HepG2 (cell line): Measurements from ENCODE around the gene TNFRSF1B. TPM values are rescaled to one million over a fixed set of nuclear protein-coding genes. Genes with fewer than 3 reads are reported as not detected.

Source experiments
- ATAC-seq: fragments of 200-7000 bp; cut with Tn5 transposase; 3 replicates; pipeline ENCODE4 v1.9.1; 2020; ENCODE audit warnings: mild to moderate bottlenecking, moderate library complexity
- BruUV-seq: library from RNA; stranded (reverse); fragments of 400-500 nt; replicated peaks from 2 replicates; lab custom pipeline; 2021; lab: Mats Ljungman, UMichigan
- CTCF ChIA-PET: fragments of 300-600 bp; formaldehyde crosslinking; extraction: SDS; loops from one replicate; lab custom pipeline; 2021; ENCODE audit warnings: low total read pairs, inconsistent platforms, low intra/inter-chr PET ratio; lab: Yijun Ruan, JAX
- POLR2A ChIA-PET: fragments of 350-600 bp; sonication (Branson Sonifier 250); formaldehyde crosslinking; loops from one replicate; lab custom pipeline; 2020; ENCODE audit warnings: antibody characterized with exemption, inconsistent platforms; lab: Yijun Ruan, JAX
- DNase-seq: peaks from one replicate; pipeline ENCODE4 v3.0.0-alpha.2; 2015; ENCODE audit warnings: low spot score
- FAIRE-seq: peaks from 3 replicates; lab custom pipeline; 2011; peaks lifted over from hg19 to GRCh38; lab: Jason Lieb, UNC
- H2AFZ ChIP-seq: one replicate; pipeline ENCODE4 v1.6.1; 2011; ENCODE audit warnings: low read length, inconsistent platforms
- H3K27ac ChIP-seq: fragments of 300-600 bp; 3 replicates; pipeline ENCODE4 v1.8.0; 2011; ENCODE audit warnings: mixed run types, mild to moderate bottlenecking, mixed read lengths, low read length, inconsistent platforms; ENCODE audit not compliant: insufficient read depth; ENCODE audit errors: extremely low read length
- H3K27me3 ChIP-seq, 2 experiments: fragments of 200-600 bp in 1 of 2; 2 replicates in 1 of 2; 3 replicates in 1 of 2; pipeline versions ENCODE4 v1.6.0 to v1.8.0; 2011; ENCODE audit warnings: low read length in 2 of 2, mild to moderate bottlenecking in 2 of 2, moderate library complexity in 2 of 2, inconsistent platforms in 1 of 2; ENCODE audit not compliant: insufficient read depth in 2 of 2, control insufficient read depth in 1 of 2
- H3K36me3 ChIP-seq, 2 experiments: fragments of 200-600 bp in 1 of 2; replicated peaks in 1 of 2; 2 replicates in 1 of 2; 3 replicates in 1 of 2; pipeline versions ENCODE4 v1.5.1 to v1.8.0; 2011; ENCODE audit warnings: low read length in 2 of 2, inconsistent platforms in 1 of 2; ENCODE audit not compliant: insufficient read depth in 2 of 2, control insufficient read depth in 1 of 2
- H3K4me1 ChIP-seq: 2 replicates; pipeline ENCODE4 v1.5.1; 2012; ENCODE audit warnings: low read length, inconsistent platforms; ENCODE audit not compliant: insufficient read depth
- H3K4me2 ChIP-seq: 2 replicates; pipeline ENCODE4 v1.6.0; 2011; ENCODE audit warnings: low read depth, low read length, inconsistent platforms
- H3K4me3 ChIP-seq, 3 experiments: fragments of 200-600 bp in 1 of 3; sonication (generic), shearing (Covaris generic) in 1 of 3; replicated peaks in 1 of 3; 2 replicates each; pipeline ENCODE4 v1.5.1; 2011 to 2016; ENCODE audit warnings: low read length in 3 of 3, inconsistent platforms in 2 of 3, low read depth in 2 of 3, mild to moderate bottlenecking in 2 of 3, control low read depth in 1 of 3, mixed read lengths in 1 of 3; ENCODE audit not compliant: insufficient read depth in 1 of 3
- H3K79me2 ChIP-seq: one replicate; pipeline ENCODE4 v1.6.1; 2011; ENCODE audit warnings: low read length, inconsistent platforms; ENCODE audit not compliant: insufficient read depth
- H3K9ac ChIP-seq: 2 replicates; pipeline ENCODE4 v1.6.0; 2011; ENCODE audit warnings: mild to moderate bottlenecking, low read depth, low read length, inconsistent platforms; ENCODE audit not compliant: insufficient read depth
- H3K9me3 ChIP-seq: 2 replicates; pipeline ENCODE4 v1.5.1; 2012; ENCODE audit warnings: mild to moderate bottlenecking, low read length
- H4K20me1 ChIP-seq: 2 replicates; pipeline ENCODE4 v1.6.0; 2011; ENCODE audit warnings: inconsistent platforms, mild to moderate bottlenecking, low read length, moderate library complexity; ENCODE audit not compliant: insufficient read depth
- GMEB1 ChIP-seq: sonication (generic); formaldehyde crosslinking; IDR thresholded peaks from 2 replicates; pipeline ENCODE4 v1.5.1; 2020; ENCODE audit warnings: missing genetic modification reagents, mild to moderate bottlenecking, borderline replicate concordance
- JARID2 ChIP-seq: sonication (generic); formaldehyde crosslinking; IDR thresholded peaks from 2 replicates; pipeline ENCODE4 v1.8.1; 2023; ENCODE audit warnings: missing genetic modification reagents, inconsistent platforms; ENCODE audit not compliant: insufficient replicate concordance
- KLF16 ChIP-seq, 2 experiments: sonication (generic) in 1 of 2; formaldehyde crosslinking in 1 of 2; IDR thresholded peaks; 2 replicates each; pipeline versions ENCODE4 v1.6.1 to v1.8.0; 2016 to 2023; ENCODE audit warnings: missing genetic modification reagents in 2 of 2, missing compliant biosample characterization in 1 of 2
- NFKBIZ ChIP-seq: IDR thresholded peaks from 2 replicates; pipeline ENCODE4 v1.6.1; 2018; ENCODE audit warnings: missing genetic modification reagents, missing compliant biosample characterization
- POGK ChIP-seq: sonication (generic); formaldehyde crosslinking; conservative IDR thresholded peaks from 2 replicates; pipeline ENCODE4 v1.8.0; 2022; ENCODE audit warnings: mild to moderate bottlenecking, moderate library complexity, missing genetic modification reagents
- RFXAP ChIP-seq: sonication (generic); formaldehyde crosslinking; IDR thresholded peaks from 2 replicates; pipeline ENCODE4 v1.4.0; 2020; ENCODE audit warnings: missing genetic modification reagents, borderline replicate concordance
- RNF2 ChIP-seq: fragments of 450-650 bp; conservative IDR thresholded peaks from 2 replicates; pipeline ENCODE4 v1.6.1; 2016; ENCODE audit warnings: low read depth
- THAP9 ChIP-seq: sonication (generic); formaldehyde crosslinking; IDR thresholded peaks from 2 replicates; pipeline ENCODE4; 2020; ENCODE audit warnings: missing genetic modification reagents, mild to moderate bottlenecking, borderline replicate concordance
- ZNF256 ChIP-seq: sonication (generic); formaldehyde crosslinking; conservative IDR thresholded peaks from 2 replicates; pipeline ENCODE4 v1.4.0; 2020; ENCODE audit warnings: missing genetic modification reagents
- ZNF460 ChIP-seq: sonication (generic); formaldehyde crosslinking; IDR thresholded peaks from 2 replicates; pipeline ENCODE4 v1.5.1; 2020; ENCODE audit warnings: missing genetic modification reagents, mild to moderate bottlenecking, borderline replicate concordance
- WGBS: methylation state at CpG from one replicate; pipeline ENCODE4 v1.1.6; 2017; ENCODE audit warnings: low lambda C conversion rate; 5-methylcytosine and 5-hydroxymethylcytosine counted together
- in situ Hi-C: cut with HindIII; loops from 2 replicates; pipeline ENCODE4 v1.10.0; 2017; ENCODE audit warnings: low pct_unique_long_range_greater_than_20kb; ENCODE audit not compliant: extremely low pct_ligation_motif_present
- intact Hi-C: fragments of 100-400 bp; cut with micrococcal nuclease; formaldehyde crosslinking; loops from one replicate; pipeline ENCODE4 v1.10.0; 2022; ENCODE audit not compliant: unreplicated experiment
- polyA plus RNA-seq, 8 experiments: library from polyadenylated mRNA; depleted of rRNA in 3 of 8; stranded (reverse) in 7 of 8; unstranded in 1 of 8; fragments of >200 nt; fragmentation: Illumina TruSeq in 4 of 8; extraction: Trizol in 4 of 8; gene quantifications; 2 replicates each; pipeline versions ENCODE4 v1.2.1 to v1.2.3, GENCODE V29; 2011 to 2016; ENCODE audit warnings: low read depth in 4 of 8, missing spikeins in 1 of 8, mixed read lengths in 1 of 8; ENCODE audit not compliant: insufficient read depth in 1 of 8
- total RNA-seq, 5 experiments: library from RNA; depleted of rRNA; stranded (reverse); fragments of >200 nt; fragmentation: Illumina TruSeq; extraction: Trizol; gene quantifications; 2 replicates each; pipeline ENCODE4 v1.2.3, GENCODE V29; 2016; ENCODE audit warnings: low read depth in 1 of 5

Gene TNFRSF1B
- total and polyA plus RNA-seq, 2 of the 13 experiments (the other 11 are each of a cell fraction or from before 2014, with no cell fraction given): 0.04 to 0.11 TPM

- CTCF ChIA-PET: no interaction called here
These were observed 14.8 kb downstream of the TNFRSF1B start for GRCh38 chr1:12181568-12181967.

More at GRCh38 chr1:12181568-12181967, 14.8 kb downstream of the TNFRSF1B start:
- DNase-seq (no peak), FAIRE-seq (no peak), ATAC-seq (no peak)
- BruUV-seq: no TSS peak
- no peak for TF ChIP-seq RNF2
- no peak for TF ChIP-seq JARID2 (CRISPR knock-in tag)
- TF ChIP-seq GMEB1: no peak
- TF ChIP-seq THAP9 (CRISPR knock-in tag): no peak
- no peak for TF ChIP-seq ZNF460 (CRISPR knock-in tag)
- no peak for TF ChIP-seq POGK (CRISPR knock-in tag)
- no peak for TF ChIP-seq NFKBIZ (CRISPR knock-in tag)
- no peak for TF ChIP-seq ZNF256 (CRISPR knock-in tag)
- TF ChIP-seq RFXAP (CRISPR knock-in tag): no peak
- no peak for TF ChIP-seq KLF16 (CRISPR knock-in tag; IDR thresholded peaks at IDR 0.05)
- in situ Hi-C loops (no loop called here), intact Hi-C loops (no loop called here)
- Histone ChIP-seq H3K79me2 (no peaks in the 10 kb centered on the region), H3K4me1 (peaks cover 40% of the 10 kb centered on the region), H3K9me3 (no peaks in the 10 kb centered on the region), H2AFZ (no peak overlapping the region), H3K4me3 (no peak overlapping the region), H3K4me2 (no peak overlapping the region), H3K27me3 (peaks cover 11 to 43% of the 10 kb centered on the region in 2 experiments; a peak in 4 of 5 replicates), H3K9ac (no peak overlapping the region), H3K27ac (no peak overlapping the region), H3K36me3 (no peaks in the 10 kb centered on the region), H4K20me1 (no peaks in the 10 kb centered on the region)
- POLR2A ChIA-PET: no interaction called here
- WGBS: 33% methylated on average over 2 of the region's 7 CpGs
